Spleen (tissue), 3 donors: ENCODE results near the gene APLF.

ENCODE experiments used
- POLR2A ChIP-seq, 3 donors: fragments of 450-650 bp; IDR thresholded peaks; one replicate each; pipeline ENCODE4 v1.5.1; 2017; ENCODE audit warnings: antibody characterized with exemption in 3 of 3, mild to moderate bottlenecking in 1 of 3
- POLR2AphosphoS5 ChIP-seq, 3 donors: sonication (generic); formaldehyde crosslinking; IDR thresholded peaks; one replicate each; pipeline ENCODE4 v1.5.1; 2017; ENCODE audit warnings: antibody characterized with exemption in 3 of 3

GRCh38 chr2:68627615-68628014 lies 160.2 kb downstream of the APLF start:
- TF ChIP-seq POLR2A (IDR thresholded peaks at IDR 0.05) = no peak
- TF ChIP-seq POLR2AphosphoS5 (IDR thresholded peaks at IDR 0.05) = no peak
